Lung microvascular endothelial cell (primary cell): ENCODE data around the gene VANGL2. TPM values are rescaled to one million over a fixed set of nuclear protein-coding genes. Genes with fewer than 3 reads are reported as not detected.

Experiments
- DNase-seq, 2 donors: peaks; one replicate each; pipeline versions ENCODE4 v3.0.0 to v3.0.0-alpha.2; 2010; ENCODE audit warnings: low read depth in 2 of 2
- total RNA-seq: library from RNA; depleted of rRNA; stranded (reverse); fragments of >200 nt; gene quantifications from 2 replicates; pipeline ENCODE4 v1.2.1, GENCODE V29; 2014

The VANGL2 gene
- total RNA-seq, 1 donor from 2014 or later: not detected

- DNase-seq: no peak
These were observed 5.0 kb downstream of the VANGL2 start for GRCh38 chr1:160405331-160405877.

DNA sequence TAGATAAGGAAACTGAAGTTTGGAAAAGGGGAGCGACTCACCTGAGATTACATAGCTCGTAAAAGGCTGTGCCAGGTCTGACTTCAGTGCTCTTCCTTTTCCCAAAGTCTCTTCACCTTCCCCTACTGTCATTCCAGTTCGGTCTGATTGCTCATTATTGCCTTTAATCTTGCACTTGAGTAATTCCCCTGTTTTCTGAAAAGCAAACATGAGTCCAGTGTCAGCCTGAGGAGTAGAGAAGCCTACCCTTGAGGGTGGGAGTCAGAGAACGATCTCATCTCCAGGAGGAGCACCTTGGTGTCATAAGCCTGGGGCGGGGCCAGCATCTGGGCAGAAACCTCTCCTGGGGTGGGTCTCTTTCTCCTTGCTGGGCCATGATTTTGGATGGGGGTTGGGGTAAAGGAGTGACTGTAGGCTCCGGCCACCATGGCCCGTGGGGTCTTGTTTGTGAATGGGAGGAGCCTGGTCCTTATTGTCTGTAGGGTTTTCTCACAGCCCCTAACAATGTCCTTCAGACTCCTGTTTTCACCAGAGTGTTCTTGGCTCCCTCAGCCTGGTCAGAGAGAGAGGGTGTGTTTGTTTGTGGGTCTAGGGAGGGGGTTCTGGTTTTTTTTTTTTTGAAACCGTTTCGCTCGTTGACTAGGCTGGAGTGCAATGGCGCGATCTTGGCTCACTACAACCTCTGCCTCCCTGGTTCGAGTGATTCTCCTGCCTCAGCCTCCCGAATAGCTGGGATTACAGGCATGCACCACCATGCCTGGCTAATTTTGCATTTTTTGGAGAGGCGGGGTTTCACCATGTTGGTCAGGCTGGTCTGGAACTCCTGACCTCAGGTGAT, 6.0 kb downstream of the VANGL2 start:
- DNase-seq: no peak

- no peak for DNase-seq
These were observed 7.8 kb downstream of the VANGL2 start for GRCh38 chr1:160407839-160408801.

DNA sequence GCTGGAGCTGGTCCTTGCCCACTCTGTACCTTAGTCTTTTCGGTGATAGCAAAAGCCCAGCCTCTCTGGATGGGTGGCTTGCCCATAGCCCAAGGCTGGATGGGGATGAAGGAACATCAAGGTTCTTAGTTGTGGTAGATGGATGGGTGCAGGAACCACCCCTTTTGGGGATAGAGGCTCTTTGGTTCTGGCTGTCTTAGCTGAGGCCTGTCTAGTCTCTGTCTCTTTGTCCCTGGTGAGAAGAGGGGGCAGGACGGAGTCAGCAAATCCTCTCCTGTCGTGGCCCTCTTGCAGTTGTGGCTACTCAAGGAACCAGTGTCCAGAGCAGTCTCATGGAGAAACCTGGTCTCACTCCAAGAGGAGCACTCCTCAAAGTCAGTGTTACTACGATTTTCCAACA, 8.5 kb downstream of the VANGL2 start:
- DNase-seq: no peak

DNA sequence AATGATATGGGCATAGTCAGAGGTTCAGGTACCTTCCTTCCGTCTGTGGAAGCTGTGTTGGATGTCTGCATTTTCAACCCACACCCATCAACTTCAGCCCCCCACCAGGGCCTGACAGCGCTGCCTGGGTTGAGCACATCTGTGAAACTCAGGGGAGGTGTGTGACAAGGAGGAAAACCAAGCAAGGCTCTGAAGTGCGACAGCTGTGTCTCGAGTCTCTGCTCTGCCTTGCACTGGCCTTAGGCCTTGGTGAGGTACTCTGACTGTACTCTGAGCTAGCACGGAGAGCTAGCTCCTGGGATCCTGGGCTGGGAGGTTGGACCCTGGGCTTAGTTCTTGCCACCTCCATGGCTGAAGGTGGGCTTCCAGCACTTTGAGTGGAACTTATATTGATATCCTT, 9.1 kb downstream of the VANGL2 start:
- DNase-seq: no peak

- DNase-seq: peak in 1 of 2 donors; percentile 15
These were observed 10.1 kb downstream of the VANGL2 start for GRCh38 chr1:160410406-160411005.

DNA sequence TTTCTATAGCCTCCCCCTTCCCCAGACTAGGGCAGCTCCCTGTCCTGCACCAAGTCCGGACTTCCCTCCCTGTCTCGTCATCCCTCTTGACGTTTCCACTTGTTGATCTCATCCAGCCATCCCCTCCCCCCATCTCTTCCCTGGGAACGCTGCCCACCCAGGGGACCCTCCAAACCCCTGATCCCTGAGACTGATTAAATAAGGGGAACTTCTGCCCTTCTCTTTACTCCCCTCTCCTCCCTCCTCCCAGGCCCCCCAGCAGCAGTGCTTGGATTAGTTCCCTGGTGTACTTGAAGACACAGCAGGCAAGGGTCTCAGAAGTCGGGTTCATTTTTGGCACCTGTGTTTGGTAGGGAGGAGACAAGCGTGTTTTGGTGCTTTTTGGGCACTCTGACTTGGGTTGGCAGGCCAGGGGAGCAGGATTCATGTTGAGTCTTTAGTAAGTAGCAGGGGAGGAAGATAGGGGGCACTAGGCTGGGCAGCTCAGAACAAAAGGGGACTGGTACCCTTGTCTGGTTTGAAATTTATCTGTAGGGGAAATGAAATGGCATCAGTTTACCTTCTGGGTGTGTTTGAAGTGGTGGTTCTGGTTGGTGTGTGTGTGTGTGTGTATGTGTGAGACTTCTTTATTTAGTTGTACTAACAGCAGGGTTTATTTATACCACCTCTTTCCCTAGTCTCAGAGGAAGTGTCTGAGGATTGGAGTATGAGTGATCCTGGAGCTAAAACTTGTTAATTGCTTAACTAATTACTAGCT, 11.1 kb downstream of the VANGL2 start:
- DNase-seq: no peak

- DNase-seq: no peak
These were observed 11.6 kb downstream of the VANGL2 start for GRCh38 chr1:160412028-160412362.

GRCh38 chr1:160413716-160414115, 13.4 kb downstream of the VANGL2 start:
- DNase-seq: no peak

- DNase-seq: no peak
These were observed 14.5 kb downstream of the VANGL2 start for GRCh38 chr1:160414881-160415280.

GRCh38 chr1:160415696-160416290, 15.4 kb downstream of the VANGL2 start:
- no peak for DNase-seq

DNA sequence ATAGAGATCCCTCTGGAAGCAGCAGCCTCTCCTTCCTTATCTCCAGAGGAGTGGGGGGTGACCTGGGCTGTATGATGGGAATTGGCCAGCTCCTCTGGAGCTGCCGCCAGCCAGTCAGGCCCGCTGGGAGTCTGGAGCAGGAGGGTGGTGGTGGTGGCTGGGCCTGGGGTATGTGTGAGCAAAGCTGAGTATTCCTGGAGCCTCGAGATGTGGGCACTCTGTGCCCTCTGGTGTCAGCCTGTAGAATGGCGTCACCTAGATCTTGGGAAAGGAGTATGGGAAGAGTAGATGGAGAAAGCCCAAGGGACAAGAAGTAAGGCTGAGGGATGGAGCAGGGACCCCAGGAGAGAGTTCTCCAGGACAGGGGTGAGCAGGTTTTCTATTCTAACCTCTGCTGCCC, 16.0 kb downstream of the VANGL2 start:
- peak; percentile 50 to 54 for DNase-seq

- DNase-seq: no peak
These were observed 18.1 kb downstream of the VANGL2 start for GRCh38 chr1:160418483-160418882.

GRCh38 chr1:160419150-160419837, 18.9 kb downstream of the VANGL2 start:
- DNase-seq: no peak

DNA sequence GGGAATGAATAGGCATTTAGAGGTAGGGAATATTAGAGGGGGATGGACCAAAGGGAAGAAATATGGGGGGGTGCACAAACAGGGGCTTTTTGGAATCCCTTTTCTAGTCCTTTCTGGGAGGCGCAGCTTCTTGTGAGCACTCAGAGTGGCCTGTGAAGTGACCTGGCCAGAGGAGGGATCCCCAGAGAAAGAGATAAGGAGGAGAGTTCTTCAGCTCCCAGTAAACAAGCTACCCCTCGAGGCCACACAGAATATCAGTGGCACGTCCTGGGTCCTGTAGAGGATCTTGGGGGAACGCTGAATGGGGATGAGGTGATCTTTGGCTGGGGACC, 19.4 kb downstream of the VANGL2 start:
- DNase-seq: no peak

DNA sequence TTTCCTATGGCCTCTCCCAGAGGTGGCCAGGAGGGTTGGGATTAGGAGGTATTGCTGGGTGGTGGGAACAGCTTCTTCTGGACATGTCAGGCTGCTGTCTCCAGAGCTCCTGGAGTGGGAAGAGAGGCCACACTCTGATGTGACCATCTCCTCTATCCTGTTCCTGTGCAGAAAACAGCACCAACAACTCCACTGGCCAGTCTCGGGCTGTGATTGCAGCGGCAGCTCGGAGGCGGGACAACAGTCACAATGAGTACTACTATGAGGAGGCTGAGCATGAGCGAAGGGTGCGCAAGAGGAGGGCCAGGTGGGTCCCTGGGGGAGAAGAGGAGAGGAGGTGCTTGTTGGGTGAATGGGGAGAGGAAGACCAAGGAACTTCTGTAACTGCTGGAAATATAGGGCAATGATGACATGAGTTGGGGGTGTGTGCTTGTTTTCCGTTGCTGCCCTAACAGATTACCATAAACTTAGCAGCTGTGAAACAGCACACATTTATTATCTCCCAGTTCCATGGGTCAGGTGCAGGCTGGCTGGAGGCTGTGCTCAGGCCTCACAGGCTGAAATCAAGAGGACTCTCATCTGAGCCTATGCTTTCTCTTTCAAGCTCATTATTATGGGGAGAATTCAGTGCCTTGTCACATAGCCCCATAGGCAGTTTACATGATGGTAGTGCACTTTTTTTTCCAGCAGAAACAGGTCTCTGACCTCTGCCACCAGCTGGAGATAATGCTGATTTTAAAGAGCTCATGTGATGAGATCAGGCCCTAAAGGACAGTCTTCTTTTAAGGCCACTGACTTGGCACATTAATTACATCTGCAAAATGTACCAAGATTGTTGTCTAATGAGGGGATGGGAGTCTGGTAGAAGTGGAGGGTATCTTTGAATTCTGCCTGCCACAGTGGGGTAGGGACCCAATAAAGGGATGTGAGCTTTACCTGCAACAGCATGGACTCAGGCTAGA, 20.8 kb downstream of the VANGL2 start:
- DNase-seq: no peak

DNA sequence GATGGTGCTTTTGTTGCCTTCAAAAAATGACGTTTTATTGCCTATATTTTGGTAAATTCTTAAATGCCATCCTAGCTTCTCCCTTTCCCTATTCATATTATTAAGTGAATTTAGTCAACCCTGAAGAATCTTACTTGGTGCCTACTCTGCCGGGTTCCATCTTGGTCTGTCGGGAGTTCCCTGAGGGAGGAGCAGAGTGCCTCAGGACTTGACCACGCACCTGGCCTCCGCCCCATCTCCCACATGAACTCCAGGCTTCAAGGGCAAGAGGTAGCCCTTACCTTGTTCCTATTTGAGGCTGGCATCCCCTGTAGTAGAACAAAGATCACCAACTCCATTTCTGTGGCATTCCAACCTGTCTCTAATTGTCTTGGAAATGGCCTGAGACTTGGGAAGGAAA, 21.5 kb downstream of the VANGL2 start:
- DNase-seq: no peak

DNA sequence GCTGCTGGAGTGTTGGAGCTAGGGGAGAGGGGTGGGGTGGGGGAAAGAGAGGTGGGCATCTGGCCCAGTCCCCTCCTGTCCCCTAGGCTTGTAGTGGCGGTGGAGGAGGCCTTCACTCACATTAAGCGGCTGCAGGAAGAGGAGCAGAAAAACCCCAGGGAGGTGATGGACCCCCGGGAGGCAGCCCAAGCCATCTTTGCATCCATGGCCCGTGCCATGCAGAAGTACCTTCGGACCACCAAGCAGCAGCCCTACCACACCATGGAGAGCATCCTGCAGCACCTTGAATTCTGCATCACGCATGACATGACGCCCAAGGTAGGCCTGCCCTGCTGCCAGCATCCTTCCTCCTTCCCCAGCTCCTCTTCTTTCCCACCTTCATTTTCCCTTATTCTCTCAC, 23.6 kb downstream of the VANGL2 start:
- no peak for DNase-seq

- no peak for DNase-seq
These were observed 25.5 kb downstream of the VANGL2 start for GRCh38 chr1:160425847-160426246.
